ENCODE measurements around the gene GALNT18.
A peak's percentile ranks its signal among the peaks of the same experiment; 100 is the strongest.

GRCh38 chr11:11514246-11514645, 107.6 kb downstream of the GALNT18 start:
- TF ChIP-seq, protein P1, sequence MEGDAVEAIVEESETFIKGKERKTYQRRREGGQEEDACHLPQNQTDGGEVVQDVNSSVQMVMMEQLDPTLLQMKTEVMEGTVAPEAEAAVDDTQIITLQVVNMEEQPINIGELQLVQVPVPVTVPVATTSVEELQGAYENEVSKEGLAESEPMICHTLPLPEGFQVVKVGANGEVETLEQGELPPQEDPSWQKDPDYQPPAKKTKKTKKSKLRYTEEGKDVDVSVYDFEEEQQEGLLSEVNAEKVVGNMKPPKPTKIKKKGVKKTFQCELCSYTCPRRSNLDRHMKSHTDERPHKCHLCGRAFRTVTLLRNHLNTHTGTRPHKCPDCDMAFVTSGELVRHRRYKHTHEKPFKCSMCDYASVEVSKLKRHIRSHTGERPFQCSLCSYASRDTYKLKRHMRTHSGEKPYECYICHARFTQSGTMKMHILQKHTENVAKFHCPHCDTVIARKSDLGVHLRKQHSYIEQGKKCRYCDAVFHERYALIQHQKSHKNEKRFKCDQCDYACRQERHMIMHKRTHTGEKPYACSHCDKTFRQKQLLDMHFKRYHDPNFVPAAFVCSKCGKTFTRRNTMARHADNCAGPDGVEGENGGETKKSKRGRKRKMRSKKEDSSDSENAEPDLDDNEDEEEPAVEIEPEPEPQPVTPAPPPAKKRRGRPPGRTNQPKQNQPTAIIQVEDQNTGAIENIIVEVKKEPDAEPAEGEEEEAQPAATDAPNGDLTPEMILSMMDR (conservative IDR thresholded peaks at IDR 0.05; ENCODE audit: low read depth in 2 of 2), result no peak
- TF ChIP-seq POLR2AphosphoS5 (IDR thresholded peaks at IDR 0.05; ENCODE audit: low read depth) (no peak), JUNB (IDR thresholded peaks at IDR 0.05; ENCODE audit: unreplicated experiment) (no peak), EZH2 (IDR thresholded peaks at IDR 0.05; ENCODE audit: low read depth, unreplicated experiment) (no peak), ETS1 (IDR thresholded peaks at IDR 0.05) (no peak), CREB1 (CRISPR knock-in tag; IDR thresholded peaks at IDR 0.05; ENCODE audit: low read depth) (no peak), EZH2phosphoT487 (IDR thresholded peaks at IDR 0.05; ENCODE audit: unreplicated experiment) (no peak), NANOG (IDR thresholded peaks at IDR 0.05; ENCODE audit: borderline replicate concordance) (no peak), ZNF331 (CRISPR knock-in tag; IDR thresholded peaks at IDR 0.05; ENCODE audit: low read depth) (no peak), ZNF114 (CRISPR knock-in tag; IDR thresholded peaks at IDR 0.05) (no peak), STAT1 (IDR thresholded peaks at IDR 0.05; ENCODE audit: unreplicated experiment) (no peak), ZNF462 (CRISPR knock-in tag; IDR thresholded peaks at IDR 0.05) (peak; percentile 46; the same call in 1 of the 2 replicates)
- TF ChIP-seq, protein P2, sequence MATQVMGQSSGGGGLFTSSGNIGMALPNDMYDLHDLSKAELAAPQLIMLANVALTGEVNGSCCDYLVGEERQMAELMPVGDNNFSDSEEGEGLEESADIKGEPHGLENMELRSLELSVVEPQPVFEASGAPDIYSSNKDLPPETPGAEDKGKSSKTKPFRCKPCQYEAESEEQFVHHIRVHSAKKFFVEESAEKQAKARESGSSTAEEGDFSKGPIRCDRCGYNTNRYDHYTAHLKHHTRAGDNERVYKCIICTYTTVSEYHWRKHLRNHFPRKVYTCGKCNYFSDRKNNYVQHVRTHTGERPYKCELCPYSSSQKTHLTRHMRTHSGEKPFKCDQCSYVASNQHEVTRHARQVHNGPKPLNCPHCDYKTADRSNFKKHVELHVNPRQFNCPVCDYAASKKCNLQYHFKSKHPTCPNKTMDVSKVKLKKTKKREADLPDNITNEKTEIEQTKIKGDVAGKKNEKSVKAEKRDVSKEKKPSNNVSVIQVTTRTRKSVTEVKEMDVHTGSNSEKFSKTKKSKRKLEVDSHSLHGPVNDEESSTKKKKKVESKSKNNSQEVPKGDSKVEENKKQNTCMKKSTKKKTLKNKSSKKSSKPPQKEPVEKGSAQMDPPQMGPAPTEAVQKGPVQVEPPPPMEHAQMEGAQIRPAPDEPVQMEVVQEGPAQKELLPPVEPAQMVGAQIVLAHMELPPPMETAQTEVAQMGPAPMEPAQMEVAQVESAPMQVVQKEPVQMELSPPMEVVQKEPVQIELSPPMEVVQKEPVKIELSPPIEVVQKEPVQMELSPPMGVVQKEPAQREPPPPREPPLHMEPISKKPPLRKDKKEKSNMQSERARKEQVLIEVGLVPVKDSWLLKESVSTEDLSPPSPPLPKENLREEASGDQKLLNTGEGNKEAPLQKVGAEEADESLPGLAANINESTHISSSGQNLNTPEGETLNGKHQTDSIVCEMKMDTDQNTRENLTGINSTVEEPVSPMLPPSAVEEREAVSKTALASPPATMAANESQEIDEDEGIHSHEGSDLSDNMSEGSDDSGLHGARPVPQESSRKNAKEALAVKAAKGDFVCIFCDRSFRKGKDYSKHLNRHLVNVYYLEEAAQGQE (IDR thresholded peaks at IDR 0.05; ENCODE audit: unreplicated experiment), result no peak
